Measurements from ENCODE around the gene ERV3-1.
"Not testable (repeated sequence)": the region's sequence is repeated elsewhere in the genome, so short reads cannot be mapped to it uniquely, and the experiment has no call there.

ERV3-1 gene

DNA sequence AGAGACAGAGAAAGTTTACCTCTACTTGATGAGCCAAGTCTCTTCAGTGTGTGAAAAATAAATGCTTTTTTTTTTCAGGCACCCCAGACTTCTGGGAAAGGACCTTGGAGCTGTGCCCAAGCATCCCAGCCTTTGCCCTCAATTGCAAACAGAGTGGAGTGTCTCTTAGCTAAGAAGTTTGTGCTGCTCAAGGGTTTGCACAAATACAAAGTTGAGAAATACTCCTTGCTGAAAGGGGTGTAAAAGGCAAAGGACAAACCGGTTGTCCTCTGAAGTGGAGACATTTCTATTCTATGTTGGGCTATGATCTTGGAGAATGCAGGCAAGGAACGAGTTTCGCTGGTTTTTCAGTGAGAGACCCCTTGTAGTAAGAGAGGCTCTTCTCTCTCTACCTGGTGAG lies 14.5 kb upstream of the ERV3-1 start:
- peak; percentile 25 for DNase-seq (ENCODE audit: low read depth)
- not testable (repeated sequence) for H3K4me3 ChIP-seq (ENCODE audit: control insufficient read depth, low read depth, low read length)

DNA sequence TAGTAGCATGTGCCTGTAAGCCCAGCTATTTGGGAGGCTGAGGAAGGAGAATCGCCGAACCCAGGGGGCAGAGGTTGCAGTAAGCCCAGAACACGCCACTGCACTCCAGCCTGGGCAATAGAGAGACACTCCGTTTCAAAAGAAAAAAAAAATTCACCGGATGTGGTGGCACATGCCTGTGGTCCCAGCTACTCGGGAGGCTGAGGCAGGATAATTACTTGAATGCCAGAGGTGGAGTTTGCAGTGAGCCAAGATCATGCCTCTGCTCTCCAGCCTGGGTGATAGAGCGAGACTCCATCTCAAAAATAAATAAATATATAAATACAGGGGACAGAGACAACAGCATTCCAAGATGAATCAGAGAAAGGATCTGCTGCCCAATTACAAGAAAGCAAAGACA lies 3.4 kb upstream of the ERV3-1 start:
- DNase-seq (ENCODE audit: low read depth); H3K4me3 ChIP-seq (ENCODE audit: control insufficient read depth, low read depth, low read length): not testable (repeated sequence)

DNA sequence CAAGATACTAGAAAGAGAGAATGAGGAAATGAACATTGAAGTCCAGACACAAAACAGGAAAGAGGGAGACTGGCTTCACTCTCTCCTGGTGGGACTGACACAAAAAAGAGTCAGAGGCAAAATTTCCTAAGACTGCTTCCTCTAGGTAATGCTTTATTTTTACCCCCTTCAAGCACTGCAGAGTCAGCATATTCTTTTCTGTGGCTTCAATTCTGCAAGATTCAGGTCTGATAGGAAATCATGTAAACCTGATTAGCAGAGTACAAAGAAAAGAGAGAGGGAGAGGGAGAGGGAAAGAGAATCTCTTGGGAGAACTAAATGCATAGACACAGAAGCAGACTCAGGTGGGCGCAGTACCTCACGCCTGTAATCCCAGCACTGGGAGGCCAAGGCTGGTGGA lies 2.9 kb upstream of the ERV3-1 start:
- not testable (repeated sequence) for H3K4me3 ChIP-seq (ENCODE audit: control insufficient read depth, low read depth, low read length); DNase-seq (ENCODE audit: low read depth)

DNA sequence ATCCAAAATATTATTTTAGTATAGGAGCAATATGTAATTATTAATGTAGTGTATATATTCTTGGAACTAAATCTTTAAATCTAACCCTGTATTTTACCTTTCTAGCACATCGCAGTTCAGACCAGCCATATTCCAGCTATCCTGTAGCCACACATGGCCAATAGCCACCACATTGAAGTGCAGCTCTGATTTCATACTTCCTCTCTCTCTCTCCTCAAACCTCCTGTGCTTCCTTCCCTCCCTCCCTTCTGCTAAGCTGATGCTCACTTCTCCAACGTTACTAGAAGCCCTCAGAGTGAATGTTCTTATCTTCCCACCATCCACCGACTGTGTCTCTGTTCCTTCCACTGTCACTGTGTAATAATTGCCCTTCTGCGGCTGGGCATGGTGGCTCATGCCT lies 549 bp upstream of the ERV3-1 start:
- not testable (repeated sequence) for DNase-seq (ENCODE audit: low read depth); H3K4me3 ChIP-seq (ENCODE audit: control insufficient read depth, low read depth, low read length)

DNA sequence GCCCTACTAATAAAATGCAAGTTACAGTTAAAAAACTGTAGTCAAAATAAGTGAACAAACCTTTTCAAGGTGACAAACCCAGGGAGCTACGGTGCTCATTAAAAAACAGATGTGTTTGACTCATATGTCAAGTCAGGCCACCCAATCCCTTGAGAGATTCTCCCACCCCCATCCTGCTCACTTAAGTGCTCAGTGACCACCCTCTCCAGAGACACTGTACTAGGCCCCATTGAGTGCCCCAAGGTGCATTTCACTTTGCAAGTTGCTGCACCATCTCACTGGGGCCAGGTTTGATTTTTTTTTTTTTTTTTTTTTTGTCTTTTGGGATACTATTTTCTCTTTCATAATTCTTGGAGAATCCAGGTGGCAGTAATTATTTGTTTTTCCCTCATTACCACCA lies 1.9 kb downstream of the ERV3-1 start:
- TF ChIP-seq, protein P1, sequence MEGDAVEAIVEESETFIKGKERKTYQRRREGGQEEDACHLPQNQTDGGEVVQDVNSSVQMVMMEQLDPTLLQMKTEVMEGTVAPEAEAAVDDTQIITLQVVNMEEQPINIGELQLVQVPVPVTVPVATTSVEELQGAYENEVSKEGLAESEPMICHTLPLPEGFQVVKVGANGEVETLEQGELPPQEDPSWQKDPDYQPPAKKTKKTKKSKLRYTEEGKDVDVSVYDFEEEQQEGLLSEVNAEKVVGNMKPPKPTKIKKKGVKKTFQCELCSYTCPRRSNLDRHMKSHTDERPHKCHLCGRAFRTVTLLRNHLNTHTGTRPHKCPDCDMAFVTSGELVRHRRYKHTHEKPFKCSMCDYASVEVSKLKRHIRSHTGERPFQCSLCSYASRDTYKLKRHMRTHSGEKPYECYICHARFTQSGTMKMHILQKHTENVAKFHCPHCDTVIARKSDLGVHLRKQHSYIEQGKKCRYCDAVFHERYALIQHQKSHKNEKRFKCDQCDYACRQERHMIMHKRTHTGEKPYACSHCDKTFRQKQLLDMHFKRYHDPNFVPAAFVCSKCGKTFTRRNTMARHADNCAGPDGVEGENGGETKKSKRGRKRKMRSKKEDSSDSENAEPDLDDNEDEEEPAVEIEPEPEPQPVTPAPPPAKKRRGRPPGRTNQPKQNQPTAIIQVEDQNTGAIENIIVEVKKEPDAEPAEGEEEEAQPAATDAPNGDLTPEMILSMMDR (conservative IDR thresholded peaks at IDR 0.05; ENCODE audit: control insufficient read depth, insufficient read depth, low read depth, low read length) = no peak
- H3K4me3 ChIP-seq (ENCODE audit: control insufficient read depth, low read depth, low read length) = no peak overlapping the region
- DNase-seq (ENCODE audit: low read depth) = no peak

DNA sequence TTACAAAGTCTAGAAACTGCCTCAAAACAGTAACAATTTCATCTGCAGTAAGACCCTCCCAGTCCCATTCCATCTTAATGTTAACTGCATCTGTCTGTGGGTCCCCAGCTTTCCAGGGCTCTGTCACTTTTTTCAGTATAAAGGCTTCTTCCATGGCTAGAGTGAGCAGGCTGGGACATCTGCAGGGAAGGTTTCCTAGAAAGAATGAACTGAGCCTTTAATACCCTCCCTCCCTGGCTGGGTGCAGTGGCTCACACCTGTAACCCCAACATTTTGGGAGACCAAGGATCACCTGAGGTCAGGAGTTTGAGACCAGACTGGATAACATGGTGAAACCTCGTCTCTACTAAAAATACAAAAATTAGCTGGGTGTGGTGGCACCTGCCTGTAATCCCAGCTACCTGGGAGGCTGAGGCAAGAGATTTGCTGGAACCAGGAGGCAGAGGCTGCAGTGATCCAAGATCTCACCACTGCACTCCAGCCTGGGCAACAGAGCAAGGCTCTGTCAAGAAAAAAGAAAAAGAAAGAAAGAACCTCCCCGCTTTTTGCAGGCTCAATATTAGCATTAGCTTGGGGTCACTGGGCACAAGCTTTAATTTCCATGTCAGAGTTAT lies 3.4 kb downstream of the ERV3-1 start:
- TF ChIP-seq, protein P1 (conservative IDR thresholded peaks at IDR 0.05; ENCODE audit: control insufficient read depth, insufficient read depth, low read depth, low read length) = no peak
- no peak for DNase-seq (ENCODE audit: low read depth)
- H3K4me3 ChIP-seq (ENCODE audit: control insufficient read depth, low read depth, low read length) = no peak overlapping the region

DNA sequence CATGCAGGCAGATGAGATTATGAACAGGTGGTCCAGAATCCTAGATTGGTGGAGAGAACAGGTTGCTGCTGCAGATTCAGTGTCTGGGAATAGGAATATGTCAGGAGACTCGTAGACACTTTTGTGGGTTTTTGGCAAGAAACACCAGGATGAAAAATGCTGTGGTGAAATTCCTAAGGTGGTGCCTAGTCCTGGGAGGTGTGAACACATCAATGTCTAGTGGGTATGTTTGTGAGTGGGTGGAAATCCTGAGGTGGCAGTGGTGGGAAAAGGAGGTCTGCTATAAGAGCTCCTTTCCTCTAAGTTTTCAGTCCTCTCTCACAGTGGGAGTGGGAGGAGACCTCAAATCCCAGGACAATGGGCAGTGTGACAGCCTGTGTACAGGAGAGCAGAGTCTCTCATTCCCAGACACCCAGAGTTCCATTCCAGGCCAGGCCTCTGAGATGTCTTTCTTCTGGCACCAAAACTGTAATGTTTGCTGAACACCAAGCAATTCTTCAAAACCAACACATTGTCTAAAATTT lies 5.1 kb downstream of the ERV3-1 start:
- TF ChIP-seq, protein P1 (conservative IDR thresholded peaks at IDR 0.05; ENCODE audit: control insufficient read depth, insufficient read depth, low read depth, low read length) = no peak
- no peak overlapping the region for H3K4me3 ChIP-seq (ENCODE audit: control insufficient read depth, low read depth, low read length)
- no peak for DNase-seq (ENCODE audit: low read depth)

DNA sequence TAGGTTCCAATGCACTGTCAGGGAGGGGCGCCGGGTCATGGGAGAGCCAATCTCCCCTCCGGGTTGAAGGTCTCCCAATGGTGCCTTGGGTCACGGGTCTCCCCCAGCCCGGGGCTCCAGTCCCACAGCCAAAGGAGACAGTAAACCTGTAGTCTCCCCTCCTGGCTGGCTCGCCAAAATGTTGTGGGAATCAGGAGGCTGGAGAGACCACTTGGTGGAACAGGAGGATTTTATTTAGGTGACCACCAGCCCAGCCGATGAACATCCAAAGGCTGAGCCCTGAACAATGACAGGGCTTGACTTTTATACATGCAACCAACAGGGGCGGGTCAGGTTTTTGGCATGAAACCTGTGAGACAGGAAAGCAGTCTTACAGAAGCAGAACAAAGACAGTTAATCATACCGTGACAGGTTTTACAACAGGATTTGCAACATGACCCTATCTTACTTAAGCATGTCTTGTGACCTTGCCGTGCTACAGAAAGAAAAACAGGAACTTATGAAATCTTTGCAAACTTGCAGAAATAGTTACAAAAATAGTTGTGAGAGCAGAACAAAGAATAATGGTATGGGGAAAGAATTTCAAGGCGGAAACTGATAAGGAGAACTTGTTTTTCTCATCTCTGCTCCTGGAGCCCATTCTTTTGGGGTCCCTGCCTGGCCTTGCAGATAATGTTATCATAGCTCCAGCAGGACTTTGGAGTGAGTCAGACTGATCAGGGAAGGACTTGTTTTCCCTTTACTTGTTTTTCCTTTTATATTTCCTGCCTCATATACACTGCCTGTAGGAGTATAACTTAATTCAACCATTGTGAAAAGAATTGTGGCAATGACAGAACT lies 7.1 kb downstream of the ERV3-1 start:
- DNase-seq (ENCODE audit: low read depth) = peak; percentile 80
- no peak overlapping the region for H3K4me3 ChIP-seq (ENCODE audit: control insufficient read depth, low read depth, low read length)
- TF ChIP-seq, protein P1 (conservative IDR thresholded peaks at IDR 0.05; ENCODE audit: control insufficient read depth, insufficient read depth, low read depth, low read length) = no peak

DNA sequence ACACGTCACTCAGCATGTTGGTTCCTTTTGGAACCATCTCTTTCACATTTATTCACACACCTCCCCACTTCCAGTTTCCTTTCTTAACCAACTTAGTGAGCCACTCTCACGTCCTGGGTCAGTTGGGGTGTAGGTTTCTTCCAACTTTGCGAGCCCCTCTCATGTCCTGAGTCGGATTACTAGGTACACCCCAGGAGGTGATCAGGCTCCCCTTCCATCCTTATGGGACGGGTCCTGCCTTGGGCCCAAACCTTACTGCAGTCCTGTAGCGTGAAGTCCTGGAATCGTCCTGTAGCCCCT lies 7.7 kb downstream of the ERV3-1 start:
- H3K4me3 ChIP-seq (ENCODE audit: control insufficient read depth, low read depth, low read length) = no peak overlapping the region
- TF ChIP-seq, protein P1 (conservative IDR thresholded peaks at IDR 0.05; ENCODE audit: control insufficient read depth, insufficient read depth, low read depth, low read length) = no peak
- no peak for DNase-seq (ENCODE audit: low read depth)
